Transverse colon (tissue), 4 donors: ENCODE measurements around the gene PRTFDC1.

Experiments used
- POLR2AphosphoS5 ChIP-seq, 3 donors: sonication (generic); formaldehyde crosslinking; IDR thresholded peaks; one replicate each; pipeline ENCODE4 v1.6.1; 2016; ENCODE audit warnings: antibody characterized with exemption in 3 of 3
- TF ChIP-seq, protein P1 (sequence below), 5 experiments: fragments of 200-600 bp in 3 of 5; fragments of 450-650 bp in 2 of 5; sonication (generic) in 3 of 5; IDR thresholded peaks; 1 replicate in 2 of 5; 2 replicates in 3 of 5; pipeline ENCODE4 v1.5.1; 2016 to 2017; ENCODE audit warnings: antibody characterized with exemption in 5 of 5, inconsistent platforms in 3 of 5, mild to moderate bottlenecking in 2 of 5, moderate library complexity in 1 of 5

DNA sequence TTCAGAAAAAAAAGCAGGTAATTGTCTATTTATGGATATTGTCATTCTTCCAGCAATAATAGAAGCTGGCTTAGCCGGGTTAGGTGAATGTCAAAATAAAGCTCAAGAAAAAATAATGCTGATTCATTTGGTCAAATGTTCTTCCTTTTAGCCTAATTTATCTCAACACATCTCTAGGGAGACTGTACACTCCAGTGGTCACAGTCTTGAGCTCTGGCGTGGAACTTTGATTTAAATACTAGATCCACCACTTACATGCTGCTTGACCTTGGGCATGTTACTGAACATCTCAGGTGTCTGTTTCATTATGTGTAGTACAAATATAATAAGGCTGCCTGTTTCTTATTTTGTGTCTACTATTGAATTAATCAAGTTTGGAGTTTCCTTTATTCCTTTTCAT is 22.0 kb downstream of the PRTFDC1 start:
- TF ChIP-seq POLR2AphosphoS5 (IDR thresholded peaks at IDR 0.05), result no peak
- TF ChIP-seq, protein P1, sequence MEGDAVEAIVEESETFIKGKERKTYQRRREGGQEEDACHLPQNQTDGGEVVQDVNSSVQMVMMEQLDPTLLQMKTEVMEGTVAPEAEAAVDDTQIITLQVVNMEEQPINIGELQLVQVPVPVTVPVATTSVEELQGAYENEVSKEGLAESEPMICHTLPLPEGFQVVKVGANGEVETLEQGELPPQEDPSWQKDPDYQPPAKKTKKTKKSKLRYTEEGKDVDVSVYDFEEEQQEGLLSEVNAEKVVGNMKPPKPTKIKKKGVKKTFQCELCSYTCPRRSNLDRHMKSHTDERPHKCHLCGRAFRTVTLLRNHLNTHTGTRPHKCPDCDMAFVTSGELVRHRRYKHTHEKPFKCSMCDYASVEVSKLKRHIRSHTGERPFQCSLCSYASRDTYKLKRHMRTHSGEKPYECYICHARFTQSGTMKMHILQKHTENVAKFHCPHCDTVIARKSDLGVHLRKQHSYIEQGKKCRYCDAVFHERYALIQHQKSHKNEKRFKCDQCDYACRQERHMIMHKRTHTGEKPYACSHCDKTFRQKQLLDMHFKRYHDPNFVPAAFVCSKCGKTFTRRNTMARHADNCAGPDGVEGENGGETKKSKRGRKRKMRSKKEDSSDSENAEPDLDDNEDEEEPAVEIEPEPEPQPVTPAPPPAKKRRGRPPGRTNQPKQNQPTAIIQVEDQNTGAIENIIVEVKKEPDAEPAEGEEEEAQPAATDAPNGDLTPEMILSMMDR (IDR thresholded peaks at IDR 0.05), result no peak
